Measurements from ENCODE around the gene WWOX.
A peak's percentile ranks its signal among the peaks of the same experiment; 100 is the strongest.

WWOX gene

GRCh38 chr16:78474762-78475161, 375.3 kb downstream of the WWOX start:
- no peak for DNase-seq (ENCODE audit: low spot score)

GRCh38 chr16:78476615-78477014, 377.2 kb downstream of the WWOX start:
- no peak for DNase-seq (ENCODE audit: low spot score)

GRCh38 chr16:78478267-78478861, 378.9 kb downstream of the WWOX start:
- DNase-seq (ENCODE audit: low spot score) = no peak

- DNase-seq (ENCODE audit: low spot score) = no peak
Observed at GRCh38 chr16:78479723-78480122, 380.3 kb downstream of the WWOX start.

GRCh38 chr16:78480588-78480987, 381.1 kb downstream of the WWOX start:
- DNase-seq (ENCODE audit: low spot score) = no peak

GRCh38 chr16:78483124-78483992, 383.9 kb downstream of the WWOX start:
- no peak for DNase-seq (ENCODE audit: low spot score)

- DNase-seq (ENCODE audit: low spot score) = no peak
Observed at GRCh38 chr16:78484509-78485058, 385.1 kb downstream of the WWOX start.

- no peak for DNase-seq (ENCODE audit: low spot score)
Observed at GRCh38 chr16:78485188-78485916, 385.9 kb downstream of the WWOX start.

GRCh38 chr16:78485917-78486257, 386.4 kb downstream of the WWOX start:
- DNase-seq (ENCODE audit: low spot score) = no peak

GRCh38 chr16:78487471-78487870, 388.0 kb downstream of the WWOX start:
- no peak for DNase-seq (ENCODE audit: low spot score)

GRCh38 chr16:78489072-78489471, 389.6 kb downstream of the WWOX start:
- no peak for DNase-seq (ENCODE audit: low spot score)

GRCh38 chr16:78489631-78490030, 390.2 kb downstream of the WWOX start:
- no peak for DNase-seq (ENCODE audit: low spot score)

- DNase-seq (ENCODE audit: low spot score) = peak; percentile 32
Observed at GRCh38 chr16:78490431-78490830, 391.0 kb downstream of the WWOX start.

- DNase-seq (ENCODE audit: low spot score) = peak; percentile 47
Observed at GRCh38 chr16:78490847-78491246, 391.4 kb downstream of the WWOX start.

GRCh38 chr16:78493573-78493972, 394.1 kb downstream of the WWOX start:
- no peak for DNase-seq (ENCODE audit: low spot score)

GRCh38 chr16:78494105-78494504, 394.7 kb downstream of the WWOX start:
- DNase-seq (ENCODE audit: low spot score) = no peak

GRCh38 chr16:78494674-78495073, 395.2 kb downstream of the WWOX start:
- no peak for DNase-seq (ENCODE audit: low spot score)

- no peak for DNase-seq (ENCODE audit: low spot score)
Observed at GRCh38 chr16:78496189-78496588, 396.7 kb downstream of the WWOX start.

GRCh38 chr16:78499399-78499798, 399.9 kb downstream of the WWOX start:
- DNase-seq (ENCODE audit: low spot score) = no peak

- DNase-seq (ENCODE audit: low spot score) = no peak
Observed at GRCh38 chr16:78500659-78501270, 401.3 kb downstream of the WWOX start.

GRCh38 chr16:78501744-78502143, 402.3 kb downstream of the WWOX start:
- no peak for DNase-seq (ENCODE audit: low spot score)

GRCh38 chr16:78502812-78503350, 403.4 kb downstream of the WWOX start:
- DNase-seq (ENCODE audit: low spot score) = no peak
